ENCODE results near the gene TEKT3.

The TEKT3 gene

DNA sequence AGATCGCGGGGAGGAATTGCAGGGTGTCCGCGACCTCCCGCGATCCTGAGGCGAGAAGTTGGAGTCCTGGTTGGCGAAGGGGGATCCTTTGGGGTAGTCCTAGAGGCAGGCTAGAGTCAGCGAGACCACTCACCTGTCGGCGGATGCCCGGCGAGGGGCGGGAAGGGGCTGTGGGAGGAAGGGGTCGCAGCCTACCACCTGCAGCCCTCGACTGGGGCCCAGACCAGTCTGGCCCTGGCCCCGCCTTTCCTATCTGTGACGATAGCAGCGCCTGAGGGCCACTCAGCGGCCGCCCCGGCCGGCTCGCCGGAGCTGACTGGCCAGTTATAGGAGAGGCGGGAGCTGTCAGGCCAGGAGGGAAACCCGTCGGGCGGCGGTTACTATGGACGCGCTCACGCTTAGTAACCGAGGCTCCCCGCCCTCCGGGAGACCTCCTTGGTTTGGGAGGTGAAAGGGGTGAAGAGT, at the start of gene TEKT3:
TSS of gene TEKT3 (minus strand) at position 213 of the 465 bp plus-strand sequence. CDS start 10,012 bp downstream, outside the sequence.
- peak; percentile 4 to 9 for DNase-seq (ENCODE audit: low read depth in 2 of 2)

DNA sequence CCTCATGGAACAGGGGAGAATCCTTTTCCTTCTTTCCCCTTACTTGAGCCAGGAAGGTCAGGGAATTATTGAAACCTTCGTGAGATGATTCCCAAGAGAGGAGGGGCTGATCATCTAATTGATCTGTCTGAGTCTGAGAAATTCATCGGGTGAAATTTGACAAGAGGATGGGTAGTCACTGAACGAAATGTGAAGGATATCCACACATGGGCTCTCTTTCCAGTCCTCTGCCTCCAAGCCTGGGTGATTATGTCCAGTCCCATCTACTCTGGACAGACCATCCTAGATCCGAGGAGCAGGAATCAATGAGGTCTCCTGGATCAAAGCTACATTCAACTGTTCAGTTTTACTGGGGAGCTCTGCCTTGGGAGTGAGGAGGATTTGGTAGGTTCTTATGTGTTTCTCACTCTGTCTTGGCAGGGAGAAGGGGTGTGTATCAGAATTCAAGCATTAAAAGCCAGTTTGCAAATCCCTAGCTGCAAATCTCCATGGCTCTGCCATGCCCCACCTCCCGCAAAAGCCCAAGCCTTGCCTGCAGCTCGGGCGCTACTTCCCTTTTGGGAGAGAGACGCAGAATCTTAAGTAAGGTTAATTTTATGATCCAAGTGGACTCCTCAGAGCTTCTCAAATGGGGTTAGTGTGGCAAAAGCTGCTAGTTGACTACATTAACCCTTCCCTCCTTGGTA, 47.1 kb upstream of the TEKT3 start:
- DNase-seq (ENCODE audit: low read depth in 2 of 2) = no peak

DNA sequence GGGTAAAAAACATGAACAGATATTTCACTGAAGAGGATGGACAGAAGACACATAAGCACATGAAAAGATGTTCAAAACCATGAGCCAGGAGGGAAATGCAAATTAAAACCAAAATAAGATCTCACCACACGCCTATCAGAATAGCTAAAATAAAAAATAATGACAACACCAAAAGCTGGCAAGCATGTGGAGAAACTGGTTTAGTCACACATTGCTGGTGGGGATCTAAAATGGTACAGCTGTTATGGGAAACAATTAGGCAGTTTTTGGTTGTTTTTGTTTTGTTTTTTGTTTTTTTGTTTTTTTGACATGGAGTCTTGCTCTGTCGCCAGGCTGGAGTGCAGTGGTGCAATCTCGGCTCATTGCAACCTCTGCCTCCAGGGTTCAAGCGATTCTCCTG, 44.7 kb upstream of the TEKT3 start:
- DNase-seq (ENCODE audit: low read depth in 2 of 2) = no peak

DNA sequence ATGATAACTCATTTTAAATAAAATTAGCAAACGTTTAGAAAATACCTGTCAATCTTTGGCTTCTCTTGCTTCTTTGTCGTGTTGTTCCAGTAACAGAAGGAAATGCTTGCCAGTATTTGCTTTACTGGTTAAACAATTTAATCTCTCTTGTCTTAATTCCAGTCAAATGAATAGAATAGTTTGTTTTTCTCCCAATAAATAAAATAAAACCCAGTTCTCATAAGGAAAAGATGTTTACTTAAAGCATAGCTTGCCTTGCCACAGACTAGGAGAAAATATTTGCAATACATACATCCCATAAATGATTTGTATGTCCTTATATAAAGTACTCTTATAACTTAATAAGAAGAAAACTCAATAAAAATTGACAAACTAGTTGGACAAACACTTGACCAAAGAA, 43.9 kb upstream of the TEKT3 start:
- DNase-seq (ENCODE audit: low read depth in 2 of 2) = no peak

DNA sequence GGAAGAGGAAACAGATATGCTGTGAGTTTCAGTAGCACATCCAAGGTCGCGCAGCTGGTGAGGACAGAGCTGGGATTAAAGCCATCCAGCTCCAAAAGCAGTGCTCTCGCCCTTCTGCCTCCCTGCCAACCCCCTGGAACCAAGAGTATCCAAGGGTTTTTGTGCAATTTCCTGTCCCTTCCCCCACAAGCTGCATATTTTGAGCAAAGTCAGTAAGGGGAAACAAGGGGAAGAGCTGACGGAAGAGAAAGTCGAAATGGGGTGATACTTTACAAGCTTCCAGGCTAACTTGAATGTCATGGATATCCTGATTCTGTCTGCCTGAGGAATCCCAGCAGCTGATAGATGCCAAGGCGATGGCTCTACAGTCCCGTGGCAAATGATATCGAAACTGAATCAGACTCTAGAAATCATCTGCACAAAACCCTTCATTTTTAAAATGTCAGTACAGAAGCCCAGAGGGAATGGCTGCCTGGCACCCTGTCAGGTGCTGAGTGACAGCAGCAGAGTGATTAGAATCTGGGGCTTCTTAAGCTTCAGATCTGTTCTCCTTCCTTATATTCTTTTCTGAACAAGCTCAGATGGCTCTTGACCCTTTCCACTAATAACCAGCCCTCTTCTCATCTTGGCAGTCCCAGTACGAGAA, 42.9 kb upstream of the TEKT3 start:
- DNase-seq (ENCODE audit: low read depth in 2 of 2) = no peak

DNA sequence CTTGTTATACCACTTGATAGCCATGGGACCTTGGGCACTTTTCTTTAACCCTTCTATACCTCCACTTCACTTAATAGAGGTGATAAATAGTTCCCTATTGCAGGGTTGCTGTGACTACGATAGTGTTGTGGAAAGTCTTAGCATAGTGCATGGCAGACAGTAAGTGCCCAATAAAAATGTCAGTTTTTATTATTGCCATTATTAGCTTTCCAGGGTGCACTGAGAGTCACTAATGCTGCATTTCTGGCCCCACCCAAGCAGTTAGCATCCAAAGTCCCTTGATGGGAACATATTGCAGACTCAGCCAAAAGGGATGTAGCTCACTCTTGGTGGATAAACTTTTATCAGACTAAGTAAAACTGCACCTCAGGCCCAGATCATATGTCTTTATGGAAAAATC, 41.5 kb upstream of the TEKT3 start:
- no peak for DNase-seq (ENCODE audit: low read depth in 2 of 2)

DNA sequence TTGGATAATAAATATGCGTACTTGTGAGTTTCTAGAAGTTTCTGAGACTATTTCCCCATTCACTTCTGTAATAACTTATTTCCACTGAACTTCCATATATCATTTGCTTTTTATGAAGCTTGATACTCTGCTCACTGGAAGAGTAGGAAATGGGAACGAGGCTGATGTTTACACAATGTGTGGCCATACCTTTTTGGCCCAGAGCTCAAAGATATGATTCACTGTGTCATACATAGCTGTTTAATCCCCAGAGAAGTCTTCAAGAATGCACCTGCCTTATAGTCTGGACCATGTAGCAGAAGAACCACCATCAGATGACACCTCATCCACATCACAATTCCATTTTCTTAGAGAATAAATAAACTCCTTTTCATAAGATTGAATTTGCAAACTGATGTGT, 40.3 kb upstream of the TEKT3 start:
- no peak for DNase-seq (ENCODE audit: low read depth in 2 of 2)

DNA sequence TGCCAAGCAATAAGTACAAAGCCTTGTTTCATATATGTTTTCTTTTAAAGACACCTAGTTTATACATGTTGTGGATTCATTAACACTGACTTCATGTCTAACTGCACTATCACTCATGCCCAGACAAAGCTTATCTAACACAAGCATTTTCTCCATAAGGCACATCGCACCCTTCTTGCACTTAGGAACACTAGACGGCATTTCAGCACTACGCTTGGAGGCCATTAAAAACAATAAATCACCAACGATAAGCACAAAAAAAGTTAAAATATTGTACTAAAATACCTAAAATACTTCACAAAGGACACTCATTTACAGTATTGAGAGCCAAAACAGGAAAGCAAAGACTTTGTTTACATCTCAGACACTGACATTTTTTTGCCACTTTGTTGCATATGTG, 39.0 kb upstream of the TEKT3 start:
- DNase-seq (ENCODE audit: low read depth in 2 of 2) = no peak

DNA sequence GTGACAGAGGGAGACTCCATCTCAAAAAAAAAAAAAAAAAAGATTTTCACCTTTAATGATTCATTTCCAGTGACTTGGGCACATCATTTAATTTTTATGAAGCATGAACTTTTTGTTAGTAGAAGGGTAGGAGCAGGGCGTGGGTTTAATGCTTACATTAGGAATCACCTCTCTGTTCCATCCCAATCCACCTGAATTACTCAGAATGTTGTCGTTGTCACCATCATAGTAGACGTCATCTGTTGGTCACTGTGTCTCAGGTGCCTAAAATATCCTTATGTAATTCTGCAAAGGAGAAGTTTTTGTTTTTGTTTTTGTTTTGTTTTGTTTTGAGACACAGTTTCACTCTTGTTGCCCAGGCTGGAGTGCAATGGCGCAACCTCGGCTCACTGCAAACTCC, 38.3 kb upstream of the TEKT3 start:
- no peak for DNase-seq (ENCODE audit: low read depth in 2 of 2)

DNA sequence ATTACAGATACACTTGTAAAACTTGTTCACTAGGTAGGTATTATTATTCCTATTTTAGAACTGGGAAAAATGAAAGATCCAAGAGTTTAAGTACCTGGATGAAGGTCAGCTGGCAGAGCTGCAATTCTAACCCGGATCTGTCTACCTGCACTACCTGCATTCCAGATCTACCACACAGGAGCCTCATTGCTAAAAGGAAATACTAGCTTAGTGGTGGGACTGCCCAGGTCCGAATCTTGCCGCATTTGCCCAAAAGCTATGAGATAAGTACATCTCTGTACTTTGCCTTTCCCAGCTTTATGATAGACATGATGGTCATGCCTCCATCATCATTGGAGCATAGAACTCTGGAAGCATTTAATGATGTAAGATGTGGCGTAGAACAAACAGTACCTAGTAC, 36.8 kb upstream of the TEKT3 start:
- DNase-seq (ENCODE audit: low read depth in 2 of 2) = no peak

DNA sequence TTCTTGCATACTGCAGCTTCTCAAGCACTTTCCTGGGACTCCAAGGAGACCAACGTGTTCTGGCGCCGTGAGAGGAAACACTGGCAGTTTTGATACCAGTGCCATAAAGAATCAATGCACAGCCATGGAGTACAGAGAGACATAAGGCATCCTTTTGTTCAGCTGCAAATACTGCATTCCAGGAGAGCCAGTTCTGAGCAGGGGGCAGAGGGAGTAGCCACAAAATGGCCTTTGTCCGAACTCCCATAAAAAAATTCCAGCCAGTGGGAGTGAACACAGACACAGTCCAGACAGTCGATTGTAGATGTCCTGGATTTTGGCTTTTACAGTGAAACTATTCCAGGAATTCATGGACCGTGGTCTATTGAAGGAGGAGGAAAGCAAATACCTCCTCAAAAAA, 36.2 kb upstream of the TEKT3 start:
- DNase-seq (ENCODE audit: low read depth in 2 of 2) = no peak

DNA sequence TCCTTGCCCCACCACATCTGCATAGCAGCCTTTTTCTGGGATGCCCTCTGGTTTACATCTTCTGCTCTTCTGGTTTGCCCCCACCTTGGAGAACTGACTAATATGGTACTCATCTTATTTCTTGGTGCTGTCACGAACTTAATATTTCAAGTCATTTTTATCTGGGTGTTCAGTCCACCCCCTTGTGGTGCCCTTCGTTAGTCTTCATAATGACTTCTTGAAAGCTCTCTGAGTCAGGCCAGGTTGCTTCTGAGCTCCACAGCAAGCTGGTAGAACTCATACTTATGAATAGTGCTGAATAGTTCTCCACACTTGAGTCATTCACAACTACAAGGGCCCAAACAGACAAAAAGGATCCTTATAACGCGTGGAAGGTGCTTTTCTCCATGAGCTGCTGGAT, 35.8 kb upstream of the TEKT3 start:
- DNase-seq (ENCODE audit: low read depth in 2 of 2) = no peak

DNA sequence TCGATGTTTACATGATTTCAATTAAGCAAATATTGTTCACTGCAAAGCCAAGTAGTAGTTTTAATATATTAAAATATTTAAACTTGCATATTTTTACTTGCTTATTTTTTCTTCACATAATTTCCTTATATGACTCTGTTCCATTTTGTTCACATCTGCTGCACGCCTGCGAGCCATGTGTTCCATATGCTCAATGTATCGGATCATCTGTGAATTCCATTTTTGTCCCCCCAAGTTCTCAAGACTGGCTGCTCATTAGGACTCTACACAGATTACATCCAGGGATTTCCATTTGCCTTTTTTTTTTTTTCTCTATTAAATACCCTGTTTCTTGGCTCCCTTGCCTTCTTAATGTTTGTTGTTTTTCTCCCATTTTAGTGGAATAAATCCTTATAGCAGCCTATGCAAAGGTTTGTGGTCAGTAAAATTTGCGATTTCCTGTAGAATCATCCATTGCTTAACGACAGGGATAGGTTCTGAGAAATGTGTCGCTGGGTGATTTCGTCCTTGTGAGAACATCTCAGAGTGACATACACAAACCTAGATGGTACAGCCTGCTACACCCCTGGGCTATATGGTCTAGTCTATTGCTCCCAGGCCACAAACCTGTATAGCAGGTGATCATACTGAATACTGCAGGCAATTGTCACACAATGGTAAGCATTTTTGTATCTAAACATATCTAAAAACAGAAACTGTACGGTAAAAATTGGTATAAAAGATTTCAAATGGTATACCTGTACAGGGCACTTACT, 30.2 kb upstream of the TEKT3 start:
- DNase-seq (ENCODE audit: low read depth in 2 of 2) = no peak

DNA sequence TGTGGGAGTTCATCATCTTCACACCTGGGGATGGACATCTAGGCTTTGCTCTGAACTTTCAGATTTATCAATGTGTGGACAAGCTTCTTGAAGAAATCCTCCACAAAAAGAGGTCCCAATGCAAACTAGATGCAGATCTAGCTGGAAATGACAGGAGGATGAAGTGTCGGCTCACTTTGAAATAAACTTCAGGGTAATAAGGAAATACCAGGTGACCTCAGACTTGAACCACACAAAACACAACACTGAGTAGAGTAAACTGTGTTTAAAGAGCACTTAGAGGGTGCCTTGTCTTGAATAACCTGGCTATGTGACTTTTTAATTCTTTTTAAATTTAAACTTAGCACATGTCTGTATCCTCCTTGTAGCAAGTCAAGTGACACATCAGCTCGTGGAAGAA, 27.2 kb upstream of the TEKT3 start:
- DNase-seq (ENCODE audit: low read depth in 2 of 2) = no peak

DNA sequence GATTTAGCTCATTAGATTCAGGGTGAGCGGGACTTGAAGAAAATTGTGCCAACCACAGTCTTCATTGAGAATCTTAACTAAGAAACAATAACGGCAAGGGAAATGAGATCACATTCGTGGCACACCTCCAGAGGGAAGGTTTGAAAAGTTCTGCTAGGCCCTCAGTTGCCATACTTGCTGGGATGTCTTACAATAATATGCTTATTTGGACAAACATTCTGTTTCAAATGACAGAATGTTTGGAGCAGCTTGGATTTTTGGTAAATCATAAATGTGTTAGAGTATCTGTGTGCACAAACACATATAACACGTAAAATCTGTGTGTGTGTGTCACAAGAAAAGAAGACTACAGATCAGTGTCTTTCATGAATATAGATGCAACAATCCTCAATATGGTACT, 24.6 kb upstream of the TEKT3 start:
- DNase-seq (ENCODE audit: low read depth in 2 of 2) = no peak

DNA sequence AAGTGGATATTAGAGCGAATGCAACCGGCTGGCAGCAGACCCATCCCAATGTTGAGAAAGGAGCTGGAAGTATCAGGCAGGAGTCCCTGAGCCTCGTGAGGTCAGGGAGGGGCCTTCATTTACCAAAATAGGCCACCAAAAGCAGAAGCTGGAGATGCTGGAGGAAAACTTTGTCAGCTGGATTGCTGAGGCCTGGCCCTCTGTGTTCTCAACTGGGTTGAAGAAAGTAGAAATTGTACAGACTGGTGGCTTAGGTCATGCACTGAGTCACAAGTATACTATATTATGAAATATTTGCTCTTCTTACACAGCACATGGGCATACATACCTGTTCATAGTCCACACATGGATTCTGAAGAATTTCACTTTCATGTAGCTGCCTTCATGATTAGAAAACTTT, 23.2 kb upstream of the TEKT3 start:
- no peak for DNase-seq (ENCODE audit: low read depth in 2 of 2)

DNA sequence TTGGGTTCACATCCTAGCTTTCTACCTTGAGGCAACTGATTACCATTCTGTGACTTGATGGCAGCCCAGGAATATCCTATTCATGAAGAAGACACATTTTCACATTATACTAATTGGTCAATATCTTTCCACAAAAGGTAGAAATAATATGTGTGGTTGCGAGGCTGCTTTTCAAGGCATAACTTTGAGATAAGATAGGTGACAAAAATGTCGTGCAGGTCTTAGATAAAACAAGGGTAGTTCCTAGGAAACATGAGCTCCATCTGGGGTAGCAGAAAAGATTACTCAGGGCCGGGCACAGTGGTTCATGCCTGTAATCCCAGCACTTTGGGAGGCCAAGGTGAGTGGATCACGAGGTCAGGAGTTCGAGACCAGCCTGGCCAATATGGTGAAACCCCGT, 22.3 kb upstream of the TEKT3 start:
- DNase-seq (ENCODE audit: low read depth in 2 of 2) = no peak

DNA sequence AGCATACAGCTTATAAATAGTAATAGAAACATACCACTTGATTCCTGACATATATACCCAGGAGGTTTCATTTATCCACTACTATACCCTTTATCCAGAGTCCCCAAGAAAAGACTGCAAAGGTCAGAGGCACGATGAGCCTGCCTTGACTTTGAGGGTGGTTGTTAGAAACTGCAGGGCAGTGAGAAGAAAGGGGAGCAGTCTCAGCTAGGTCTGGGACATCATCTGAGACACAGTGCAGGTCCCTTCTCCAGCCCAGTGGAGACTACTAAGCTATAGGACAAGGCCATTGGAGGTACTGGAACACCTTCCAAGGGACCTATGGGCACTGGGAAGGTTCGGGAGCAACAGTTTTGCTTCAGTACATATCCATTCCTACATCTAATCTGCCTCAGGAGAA, 20.2 kb upstream of the TEKT3 start:
- no peak for DNase-seq (ENCODE audit: low read depth in 2 of 2)

DNA sequence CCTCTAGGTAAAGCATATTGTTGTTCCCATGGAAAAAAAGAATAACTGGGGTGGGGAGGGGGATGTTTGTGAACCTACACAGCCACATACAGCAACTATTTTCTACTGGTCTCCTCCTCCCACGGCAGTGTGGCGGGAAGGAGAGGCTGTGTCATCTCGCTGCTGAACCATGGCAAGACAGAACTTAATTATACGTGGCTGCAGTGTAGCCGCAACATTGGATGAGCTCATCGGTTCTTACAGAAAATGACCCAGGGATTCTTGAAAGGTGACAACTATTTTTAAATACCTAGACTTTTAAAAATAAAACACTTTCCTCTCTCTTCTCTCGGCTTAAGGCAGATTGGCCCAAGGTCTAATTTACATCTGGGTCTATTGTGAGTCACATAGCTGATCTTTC, 19.8 kb upstream of the TEKT3 start:
- no peak for DNase-seq (ENCODE audit: low read depth in 2 of 2)

DNA sequence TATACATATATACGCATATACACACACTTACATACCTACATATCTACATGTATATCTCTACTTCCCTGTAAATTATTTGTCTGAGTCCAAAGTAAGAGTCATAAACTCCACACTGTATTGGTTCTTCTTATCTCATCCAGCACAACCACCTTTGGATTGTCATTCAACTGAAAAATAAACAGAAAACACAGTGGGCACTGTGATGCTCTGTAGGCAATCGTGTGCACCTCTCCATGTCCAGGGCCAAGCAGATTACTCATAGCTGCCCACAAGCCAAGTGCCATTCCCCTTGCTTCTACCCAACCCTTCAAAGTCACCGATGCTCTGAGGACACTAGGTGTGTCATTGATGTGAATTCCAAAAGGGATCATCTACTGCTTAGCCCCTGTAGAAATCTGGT, 12.9 kb upstream of the TEKT3 start:
- DNase-seq (ENCODE audit: low read depth in 2 of 2) = no peak

DNA sequence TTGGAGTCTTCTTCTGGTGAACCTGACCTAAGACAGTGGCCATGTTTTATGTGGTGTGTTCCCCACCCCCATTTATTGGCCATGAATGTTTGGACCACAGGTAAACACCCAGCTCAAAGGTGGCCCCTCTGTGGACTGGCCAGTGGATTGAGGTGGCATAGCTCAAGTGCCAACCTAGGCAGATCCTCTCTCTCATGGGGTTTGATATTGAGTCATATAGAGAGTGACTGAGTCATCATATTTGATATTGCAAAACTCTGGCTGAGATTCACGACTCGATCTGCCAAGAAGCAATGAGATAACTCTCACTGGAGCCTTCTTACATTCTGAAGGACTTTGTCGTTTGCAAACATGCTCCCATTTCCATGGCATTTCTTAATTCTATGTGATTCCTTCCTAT, 10.5 kb upstream of the TEKT3 start:
- no peak for DNase-seq (ENCODE audit: low read depth in 2 of 2)

DNA sequence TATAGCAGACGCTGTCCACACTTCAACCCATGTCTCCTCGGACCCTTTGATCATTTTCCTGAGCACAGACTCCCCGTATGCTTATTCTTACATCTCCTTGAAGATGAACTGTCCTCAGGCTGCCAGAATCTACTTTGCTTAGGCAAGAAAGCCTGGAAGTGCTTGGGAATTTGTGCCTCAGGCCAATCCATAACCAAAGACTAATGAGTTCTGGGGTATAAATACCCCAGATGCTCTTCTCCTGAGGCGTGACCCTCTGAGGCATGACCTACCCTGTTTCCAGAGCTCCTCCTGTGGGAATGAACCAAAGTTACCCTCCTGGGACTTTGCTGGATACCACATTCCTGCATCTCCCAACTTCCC, 10.1 kb upstream of the TEKT3 start:
- DNase-seq (ENCODE audit: low read depth in 2 of 2) = no peak

Data from stimulated activated CD8-positive, alpha-beta memory T cell treated with anti-CD3 and anti-CD28 coated beads, Interleukin-15, amount 100 ng/mL, for 48 hours (primary cell).